ENCODE results near the gene CACNG5.

GRCh38 chr17:66819466-66819865, 15.5 kb upstream of the CACNG5 start:
- TF ChIP-seq CTCF (IDR thresholded peaks at IDR 0.05), result no peak
- no peak for TF ChIP-seq POLR2AphosphoS5 (IDR thresholded peaks at IDR 0.05)
- no peak for TF ChIP-seq POLR2A (IDR thresholded peaks at IDR 0.05)
- no peak for TF ChIP-seq EP300 (IDR thresholded peaks at IDR 0.05)

All from gastroesophageal sphincter (tissue), 3 donors.